GM12892 (cell line): ENCODE measurements around the gene SP4.

Experiments
- POLR2AphosphoS5 ChIP-seq: IDR thresholded peaks from 2 replicates; pipeline ENCODE4 v1.6.1; 2011; ENCODE audit warnings: low read depth, low read length, control low read depth
- TAF1 ChIP-seq: IDR thresholded peaks from 2 replicates; pipeline ENCODE4 v1.6.1; 2011; ENCODE audit warnings: low read depth, mild to moderate bottlenecking, control low read depth, low read length, borderline replicate concordance

- no peak for TF ChIP-seq TAF1
- no peak for TF ChIP-seq POLR2AphosphoS5
Measured at GRCh38 chr7:21448974-21449373, 21.1 kb downstream of the SP4 start.
